HG03108 (cell line): Measurements from ENCODE around the gene ZFP91.

Experiments
- ATAC-seq: cut with Tn5 transposase; IDR thresholded peaks from one replicate; pipeline ENCODE4 v1.9.1; 2021; ENCODE audit warnings: moderate library complexity; ENCODE audit not compliant: unreplicated experiment

ZFP91 gene

DNA sequence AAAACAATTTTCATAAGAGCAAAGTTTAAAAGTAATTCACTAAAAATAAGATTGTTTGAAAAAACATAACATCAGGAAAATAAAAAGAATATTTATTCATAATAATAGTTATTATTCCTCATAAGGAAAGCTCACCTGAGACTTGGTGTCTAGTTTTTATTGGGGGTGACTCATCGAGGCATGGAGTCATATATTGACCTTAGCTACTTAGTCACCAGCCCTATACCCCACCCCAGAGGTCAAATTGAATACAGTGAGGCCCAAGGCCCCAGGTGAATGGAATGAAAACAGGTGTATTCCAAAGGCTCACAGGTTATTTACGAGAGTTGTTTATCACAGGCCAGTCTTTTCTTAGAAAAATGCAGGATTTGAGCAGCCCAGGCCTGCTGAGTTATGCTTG is 80.5 kb downstream of the ZFP91 start:
- ATAC-seq = no peak

- ATAC-seq = no peak
Observed at GRCh38 chr11:58659910-58660570, 81.2 kb downstream of the ZFP91 start.
